K562 (cell line): Measurements from ENCODE around the gene HDAC1. TPM values are rescaled to one million over a fixed set of nuclear protein-coding genes. Genes with fewer than 3 reads are reported as not detected.

Experiments
- ATAC-seq: fragments of 200-7000 bp; cut with Tn5 transposase; 3 replicates; pipeline ENCODE4 v1.9.1; 2020; ENCODE audit warnings: moderate library complexity
- BruUV-seq: library from RNA; stranded (reverse); fragments of 400-500 nt; replicated peaks from 2 replicates; lab custom pipeline; 2021; lab: Mats Ljungman, UMichigan
- CTCF ChIA-PET: fragments of 300-600 bp; formaldehyde crosslinking; extraction: SDS; loops from one replicate; lab custom pipeline; 2021; ENCODE audit warnings: low intra/inter-chr PET ratio; lab: Yijun Ruan, JAX
- POLR2A ChIA-PET: fragments of 300-600, 350-650 bp; sonication (Branson Sonifier 250); formaldehyde crosslinking; extraction: SDS; loops from one replicate; lab custom pipeline; 2021; ENCODE audit warnings: antibody characterized with exemption, inconsistent platforms; lab: Yijun Ruan, JAX
- DNase-seq, 4 experiments: peaks; one replicate each; pipeline versions ENCODE4 v3.0.0 to v3.0.0-alpha.2; 2011 to 2018; ENCODE audit warnings: low spot score in 3 of 4, mixed read lengths in 3 of 4; ENCODE audit errors: extremely low read depth in 1 of 4
- FAIRE-seq: peaks from 2 replicates; lab custom pipeline; 2011; peaks lifted over from hg19 to GRCh38; lab: Jason Lieb, UNC
- H2AFZ ChIP-seq: 2 replicates; pipeline ENCODE4 v1.6.0; 2011; ENCODE audit warnings: low read depth, low read length, control low read depth, inconsistent platforms
- H3K27ac ChIP-seq: fragments of 200-600 bp; 3 replicates; pipeline ENCODE4 v1.8.0; 2011; ENCODE audit warnings: low read depth, mild to moderate bottlenecking, control low read depth, inconsistent platforms, low read length, moderate library complexity, mixed read lengths; ENCODE audit errors: extremely low read depth
- H3K27me3 ChIP-seq, 2 experiments: fragments of 300-600 bp in 1 of 2; 2 replicates in 1 of 2; 3 replicates in 1 of 2; pipeline versions ENCODE4 v1.6.0 to v1.8.0; 2011; ENCODE audit warnings: inconsistent platforms in 2 of 2, low read length in 2 of 2, mild to moderate bottlenecking in 1 of 2, mixed read lengths in 1 of 2, moderate library complexity in 1 of 2; ENCODE audit not compliant: control insufficient read depth in 2 of 2, insufficient read depth in 2 of 2
- H3K36me3 ChIP-seq: fragments of 300-600 bp; 3 replicates; pipeline ENCODE4 v1.8.0; 2011; ENCODE audit warnings: mild to moderate bottlenecking, low read length, inconsistent platforms; ENCODE audit not compliant: control insufficient read depth, insufficient read depth
- H3K4me1 ChIP-seq, 2 experiments: fragments of 200-600 bp in 1 of 2; replicated peaks in 1 of 2; 2 replicates in 1 of 2; 3 replicates in 1 of 2; pipeline versions ENCODE4 v1.5.1 to v1.8.0; 2011; ENCODE audit warnings: inconsistent platforms in 2 of 2, low read length in 2 of 2, mild to moderate bottlenecking in 1 of 2, mixed read lengths in 1 of 2, moderate library complexity in 1 of 2; ENCODE audit not compliant: control insufficient read depth in 2 of 2, insufficient read depth in 2 of 2
- H3K4me2 ChIP-seq: 2 replicates; pipeline ENCODE4 v1.6.1; 2011; ENCODE audit warnings: low read length, control low read depth, inconsistent platforms, mixed read lengths; ENCODE audit not compliant: insufficient read depth
- H3K4me3 ChIP-seq: fragments of 200-600 bp; sonication (generic), shearing (Covaris generic); 2 replicates; pipeline ENCODE4 v1.5.1; 2016; ENCODE audit warnings: control low read depth, inconsistent platforms
- H3K79me2 ChIP-seq: fragments of 200-600 bp; 3 replicates; pipeline ENCODE4 v1.8.0; 2011; ENCODE audit warnings: low read length, inconsistent platforms; ENCODE audit not compliant: control insufficient read depth, insufficient read depth
- H3K9ac ChIP-seq, 2 experiments: 2 replicates each; pipeline versions ENCODE4 v1.6.0 to v1.6.1; 2011; ENCODE audit warnings: low read depth in 2 of 2, low read length in 2 of 2, control low read depth in 1 of 2, inconsistent platforms in 1 of 2, mild to moderate bottlenecking in 1 of 2, mixed read lengths in 1 of 2; ENCODE audit not compliant: insufficient read depth in 1 of 2
- H3K9me1 ChIP-seq: one replicate; pipeline ENCODE4 v1.6.0; 2011; ENCODE audit warnings: inconsistent platforms, mild to moderate bottlenecking, low read length, moderate library complexity; ENCODE audit not compliant: control insufficient read depth, insufficient read depth
- H3K9me3 ChIP-seq: replicated peaks from 2 replicates; pipeline ENCODE4 v1.5.1; 2011; ENCODE audit warnings: low read depth, low read length, inconsistent platforms; ENCODE audit not compliant: control insufficient read depth, insufficient read depth
- H4K20me1 ChIP-seq: replicated peaks from 2 replicates; pipeline ENCODE4 v1.6.1; 2011; ENCODE audit warnings: low read length, inconsistent platforms, mixed read lengths; ENCODE audit not compliant: control insufficient read depth, insufficient read depth
- CHCHD3 ChIP-seq: fragments of 250-450 bp; sonication (Bioruptor Pico); IDR thresholded peaks from 2 replicates; pipeline ENCODE4 v2.1.2; 2022; ENCODE audit warnings: mild to moderate bottlenecking
- GTF2E2 ChIP-seq: fragments of 200-800 bp; sonication (Bioruptor generic); IDR thresholded peaks from 2 replicates; pipeline ENCODE4 v1.6.1; 2016; ENCODE audit warnings: missing genetic modification characterization, missing compliant biosample characterization
- MCM2 ChIP-seq: fragments of 450-650 bp; IDR thresholded peaks from 2 replicates; pipeline ENCODE4 v1.6.1; 2017; ENCODE audit warnings: low read depth, mild to moderate bottlenecking
- RBM34 ChIP-seq: fragments of 200-400 bp; formaldehyde crosslinking; IDR thresholded peaks from 2 replicates; pipeline ENCODE4 v1.6.1; 2018; ENCODE audit warnings: low read length, borderline replicate concordance; ENCODE audit not compliant: insufficient read depth
- ZKSCAN8 ChIP-seq: fragments of 200-800 bp; sonication (Bioruptor generic); IDR thresholded peaks from 2 replicates; pipeline ENCODE4 v1.6.1; 2016; ENCODE audit warnings: missing genetic modification characterization, missing compliant biosample characterization
- ZNF512 ChIP-seq: IDR thresholded peaks from 2 replicates; pipeline ENCODE4 v1.6.1; 2016; ENCODE audit warnings: missing genetic modification characterization, missing compliant biosample characterization
- WGBS: fragments of 100-300 bp; shearing (Covaris generic); methylation state at CpG from one replicate; pipeline ENCODE4 v1.1.6; 2016; ENCODE audit warnings: low coverage, mixed read lengths; ENCODE audit not compliant: insufficient coverage; ENCODE audit errors: missing lambda C conversion rate; 5-methylcytosine and 5-hydroxymethylcytosine counted together
- in situ Hi-C: fragments of 300-500 bp; cut with MboI; formaldehyde crosslinking; loops from 4 replicates; pipeline ENCODE4 v1.15.0; 2018; ENCODE audit warnings: inconsistent platforms, mixed read lengths
- intact Hi-C: fragments of 100-400 bp; cut with micrococcal nuclease; formaldehyde crosslinking; loops from 2 replicates; pipeline ENCODE4 v1.14.2; 2022
- polyA plus RNA-seq, 8 experiments: library from polyadenylated mRNA; depleted of rRNA in 4 of 8; stranded (reverse) in 5 of 8; unstranded in 3 of 8; fragments of >200 nt; fragmentation: Nextera tagmentation in 2 of 8; fragmentation: Illumina TruSeq in 1 of 8; extraction: Ambion mirVana in 2 of 8; extraction: Trizol in 1 of 8; gene quantifications; 2 replicates each; pipeline versions ENCODE4 v1.2.1 to v1.2.3, GENCODE V29; 2011 to 2014; ENCODE audit warnings: inconsistent platforms in 1 of 8, missing spikeins in 1 of 8
- total RNA-seq, 7 experiments: library from RNA; depleted of rRNA in 6 of 7; stranded (reverse); fragments of >200 nt in 6 of 7; fragmentation: Illumina TruSeq in 2 of 7; extraction: Trizol in 2 of 7; gene quantifications; 2 replicates each; pipeline versions ENCODE4 v1.2.1 to v1.2.3, GENCODE V29; 2011 to 2021; ENCODE audit warnings: low replicate concordance in 1 of 7

HDAC1 gene
- total and polyA plus RNA-seq, 9 of the 15 experiments (the other 6 are each of a cell fraction or from before 2014, with no cell fraction given), result 169 to 384 (median 193) TPM

DNA sequence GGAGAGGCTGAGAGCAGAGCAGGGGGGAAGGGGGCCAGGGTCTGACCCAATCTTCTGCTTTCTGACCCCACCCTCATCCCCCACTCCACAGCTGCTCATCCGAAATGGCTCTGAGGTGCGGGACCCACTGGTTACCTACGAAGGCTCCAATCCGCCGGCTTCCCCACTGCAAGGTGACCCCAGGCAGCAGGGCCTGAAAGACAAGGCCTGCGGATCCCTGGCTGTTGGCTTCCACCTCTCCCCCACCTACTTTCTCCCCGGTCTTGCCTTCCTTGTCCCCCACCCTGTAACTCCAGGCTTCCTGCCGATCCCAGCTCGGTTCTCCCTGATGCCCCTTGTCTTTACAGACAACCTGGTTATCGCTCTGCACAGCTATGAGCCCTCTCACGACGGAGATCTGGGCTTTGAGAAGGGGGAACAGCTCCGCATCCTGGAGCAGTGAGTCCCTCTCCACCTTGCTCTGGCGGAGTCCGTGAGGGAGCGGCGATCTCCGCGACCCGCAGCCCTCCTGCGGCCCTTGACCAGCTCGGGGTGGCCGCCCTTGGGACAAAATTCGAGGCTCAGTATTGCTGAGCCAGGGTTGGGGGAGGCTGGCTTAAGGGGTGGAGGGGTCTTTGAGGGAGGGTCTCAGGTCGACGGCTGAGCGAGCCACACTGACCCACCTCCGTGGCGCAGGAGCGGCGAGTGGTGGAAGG lies 17.1 kb upstream of the HDAC1 start:
- no peaks in the 10 kb centered on the region for H3K9me3 ChIP-seq
- H3K4me3 ChIP-seq, result no peak overlapping the region
- H3K4me1 ChIP-seq, result peaks cover 8 to 34% of the 10 kb centered on the region in 2 experiments; a peak in 4 of 5 replicates
- no peaks in the 10 kb centered on the region for H4K20me1 ChIP-seq
- in situ Hi-C loops, result no loop called here
- no peak overlapping the region for H2AFZ ChIP-seq
- H3K27me3 ChIP-seq, result peaks cover 0 to 13% of the 10 kb centered on the region in 2 experiments; a peak in 2 of 5 replicates
- no peaks in the 10 kb centered on the region for H3K79me2 ChIP-seq
- ATAC-seq (no peak), DNase-seq (peak in 2 of 4 experiments; percentile 13 to 14), FAIRE-seq (no peak)
- H3K36me3 ChIP-seq, result no peaks in the 10 kb centered on the region
- H3K4me2 ChIP-seq, result no peak overlapping the region
- CTCF ChIA-PET, result no interaction called here
- BruUV-seq, result no TSS peak
- H3K27ac ChIP-seq, result no peak overlapping the region
- intact Hi-C loops, result no loop called here
- H3K9me1 ChIP-seq, result no peaks in the 10 kb centered on the region
- H3K9ac ChIP-seq, result 0 out of 4 replicates have a peak overlapping the region, but pooled peaks of 1 of the 2 experiments have one; percentile 40
- POLR2A ChIA-PET, result interaction anchor here (0.6 to 1.0 kb wide), 3 partner anchors 12 to 39 kb away, joined by 3 read pairs; no protein-coding TSS in a partner anchor
- TF ChIP-seq ZKSCAN8 (CRISPR knock-in tag) (no peak), CHCHD3 (CRISPR knock-in tag) (no peak), RBM34 (no peak), GTF2E2 (tag) (no peak), MCM2 (no peak), ZNF512 (tag) (no peak)
- 76% methylated on average over 27 of the region's 31 CpGs for WGBS
